GM13977 (cell line): ENCODE measurements around the gene OLFM1.

Experiments
- DNase-seq: peaks from one replicate; pipeline ENCODE4 v3.0.0; 2012; ENCODE audit warnings: low spot score
- in situ Hi-C: fragments of 300-500 bp; cut with MboI; formaldehyde crosslinking; loops from one replicate; pipeline ENCODE4 v1.12.0; 2022; ENCODE audit warnings: low sequenced_read_pairs, low pct_unique_long_range_greater_than_20kb, mixed read lengths, inconsistent platforms; ENCODE audit not compliant: unreplicated experiment
- TF ChIP-seq, protein P1 (sequence below): IDR thresholded peaks from 2 replicates; pipeline ENCODE4 v1.5.1; 2012; ENCODE audit warnings: mild to moderate bottlenecking, control low read depth; ENCODE audit not compliant: insufficient read depth; ENCODE audit errors: extremely low read depth, missing control alignments

OLFM1 gene

GRCh38 chr9:135087489-135087792 is at the start of gene OLFM1:
Gene OLFM1, plus strand, starts transcription at chr9:135087668. Its CDS starts 322 bp downstream, at chr9:135087990.
- TF ChIP-seq, protein P1, sequence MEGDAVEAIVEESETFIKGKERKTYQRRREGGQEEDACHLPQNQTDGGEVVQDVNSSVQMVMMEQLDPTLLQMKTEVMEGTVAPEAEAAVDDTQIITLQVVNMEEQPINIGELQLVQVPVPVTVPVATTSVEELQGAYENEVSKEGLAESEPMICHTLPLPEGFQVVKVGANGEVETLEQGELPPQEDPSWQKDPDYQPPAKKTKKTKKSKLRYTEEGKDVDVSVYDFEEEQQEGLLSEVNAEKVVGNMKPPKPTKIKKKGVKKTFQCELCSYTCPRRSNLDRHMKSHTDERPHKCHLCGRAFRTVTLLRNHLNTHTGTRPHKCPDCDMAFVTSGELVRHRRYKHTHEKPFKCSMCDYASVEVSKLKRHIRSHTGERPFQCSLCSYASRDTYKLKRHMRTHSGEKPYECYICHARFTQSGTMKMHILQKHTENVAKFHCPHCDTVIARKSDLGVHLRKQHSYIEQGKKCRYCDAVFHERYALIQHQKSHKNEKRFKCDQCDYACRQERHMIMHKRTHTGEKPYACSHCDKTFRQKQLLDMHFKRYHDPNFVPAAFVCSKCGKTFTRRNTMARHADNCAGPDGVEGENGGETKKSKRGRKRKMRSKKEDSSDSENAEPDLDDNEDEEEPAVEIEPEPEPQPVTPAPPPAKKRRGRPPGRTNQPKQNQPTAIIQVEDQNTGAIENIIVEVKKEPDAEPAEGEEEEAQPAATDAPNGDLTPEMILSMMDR: peak; percentile 25

GRCh38 chr9:135038331-135038730 is 49.1 kb upstream of the OLFM1 start:
- TF ChIP-seq, protein P1: no peak
- no peak for DNase-seq
- in situ Hi-C loops: no loop called here

More at GRCh38 chr9:135087489-135087792, at the start of gene OLFM1:
- in situ Hi-C loops: no loop called here
- peak; percentile 71 for DNase-seq

- in situ Hi-C loops: no loop called here
Measured at GRCh38 chr9:135038826-135039225, 48.6 kb upstream of the OLFM1 start.

DNA sequence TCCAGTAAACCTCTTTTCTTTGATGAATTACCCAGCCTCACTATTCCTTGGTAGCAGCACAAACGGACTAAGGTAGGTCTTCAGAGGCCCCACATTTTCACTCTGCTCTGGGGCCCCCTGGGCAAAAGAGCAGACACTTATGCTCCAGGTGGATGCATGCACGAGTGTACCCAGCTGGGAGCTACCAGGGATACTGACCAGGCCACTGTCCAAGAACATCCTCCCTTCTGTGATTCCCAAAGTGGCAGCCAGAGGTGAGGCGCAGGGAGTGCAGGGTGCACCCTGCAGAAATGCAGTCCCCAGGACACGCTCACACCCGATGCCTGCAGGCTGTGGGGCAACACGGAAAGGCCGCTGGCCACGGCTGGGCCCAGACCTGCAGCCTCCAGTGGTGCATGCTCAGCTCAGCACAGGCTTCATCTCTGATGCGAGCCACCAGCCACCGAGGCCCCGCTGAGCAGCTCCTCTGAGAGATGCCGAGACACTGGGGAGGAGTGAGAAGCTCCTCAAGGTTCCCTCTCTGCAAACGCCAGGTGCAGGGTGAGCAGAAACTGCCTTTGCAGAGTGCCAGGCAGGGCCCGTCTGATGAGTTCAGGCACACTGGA is 48.1 kb upstream of the OLFM1 start:
- DNase-seq: no peak
- in situ Hi-C loops: no loop called here
- TF ChIP-seq, protein P1: no peak

More at GRCh38 chr9:135038826-135039225, 48.6 kb upstream of the OLFM1 start:
- TF ChIP-seq, protein P1: no peak
- no peak for DNase-seq

DNA sequence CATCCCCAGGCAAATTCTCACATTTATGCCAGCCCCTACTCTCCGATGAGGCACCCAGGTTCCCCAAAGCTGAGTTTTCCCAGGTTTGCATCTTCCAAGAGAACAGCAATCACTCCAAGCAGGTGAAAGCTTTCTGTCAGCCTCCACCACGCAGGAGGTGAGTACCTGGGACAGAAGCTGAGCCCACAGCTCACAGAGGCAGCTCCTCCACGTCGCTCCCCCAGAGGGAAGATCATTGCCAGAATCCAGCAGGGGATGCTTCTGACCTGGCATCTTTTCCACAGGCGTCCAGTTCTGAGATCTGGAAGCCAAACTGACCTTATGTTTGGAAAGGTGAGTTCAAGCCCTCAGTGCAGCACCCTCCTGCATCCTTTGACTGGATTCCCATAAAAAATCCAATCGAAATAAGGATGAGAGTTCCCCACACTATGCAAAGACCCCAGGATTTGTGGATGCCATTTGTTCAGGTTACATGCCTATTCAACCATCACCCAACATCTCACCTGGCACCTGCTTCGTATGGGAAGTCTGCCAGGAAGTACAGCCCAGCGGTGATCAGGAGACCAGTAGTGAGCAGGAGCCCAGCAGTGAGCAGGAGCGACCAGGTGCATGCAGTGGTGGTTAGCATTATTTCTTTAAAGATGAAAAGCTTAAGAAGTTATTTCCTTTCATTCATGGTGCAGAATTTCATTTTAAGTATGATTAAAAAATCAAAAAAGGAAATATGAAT is 47.4 kb upstream of the OLFM1 start:
- in situ Hi-C loops: no loop called here
- no peak for DNase-seq
- TF ChIP-seq, protein P1: no peak

GRCh38 chr9:135040892-135041291 is 46.6 kb upstream of the OLFM1 start:
- no peak for DNase-seq
- TF ChIP-seq, protein P1: no peak
- in situ Hi-C loops: no loop called here
